HG03342 (cell line): ENCODE measurements around the gene VPS39.

Source experiments
- ATAC-seq: cut with Tn5 transposase; IDR thresholded peaks from one replicate; pipeline ENCODE4 v1.9.1; 2021; ENCODE audit warnings: mild to moderate bottlenecking, moderate library complexity; ENCODE audit not compliant: unreplicated experiment

VPS39 gene

DNA sequence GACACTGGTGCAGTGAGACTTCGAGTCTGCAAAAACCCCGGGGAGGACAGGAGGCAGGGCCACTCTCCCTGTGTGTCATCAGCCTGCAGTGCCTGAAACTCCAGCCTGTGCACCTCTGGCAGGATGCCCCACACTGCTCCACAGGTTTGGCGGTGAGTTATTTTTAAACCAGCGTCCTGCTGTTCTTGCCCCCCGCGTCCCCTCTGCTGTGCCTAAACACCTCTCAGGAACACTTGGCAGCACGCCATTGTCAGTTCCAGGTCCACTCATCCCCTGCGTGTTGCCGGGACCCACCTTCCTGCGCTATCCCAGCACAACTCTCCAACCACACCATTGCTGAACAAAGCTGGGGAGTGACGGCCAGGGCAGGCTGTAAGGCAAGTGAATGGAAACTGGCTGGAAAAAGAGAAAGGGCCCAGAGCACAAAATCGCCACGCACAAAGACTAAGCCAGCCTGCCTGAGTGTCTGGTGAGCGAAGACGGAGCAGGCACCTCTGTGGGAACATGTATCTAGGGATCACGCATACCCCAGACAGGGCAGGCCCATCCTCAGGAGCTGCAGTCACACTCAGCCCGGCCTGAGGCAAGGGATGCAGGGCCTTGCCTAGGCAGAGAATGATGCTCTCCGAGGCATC lies 48.6 kb downstream of the VPS39 start:
- no peak for ATAC-seq

DNA sequence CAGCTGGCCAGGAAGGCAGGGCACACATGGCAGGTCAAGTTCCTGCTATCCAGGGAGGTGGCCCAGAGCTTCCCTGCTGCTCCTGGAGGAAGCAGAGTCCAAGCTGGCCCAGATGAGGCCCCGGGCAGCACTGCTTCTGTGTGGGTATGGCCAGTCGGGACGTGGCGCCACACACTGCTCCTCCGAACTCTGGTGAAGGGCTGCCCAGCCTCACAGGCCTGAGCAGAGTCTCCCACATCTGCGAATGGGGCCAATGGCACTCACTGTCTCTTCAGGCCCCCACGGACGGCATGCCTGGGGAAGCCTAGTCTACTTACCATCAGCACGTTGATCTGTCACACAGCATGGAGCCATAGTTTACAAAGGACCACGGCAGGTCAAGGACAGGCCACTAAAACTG lies 49.2 kb downstream of the VPS39 start:
- ATAC-seq = no peak

DNA sequence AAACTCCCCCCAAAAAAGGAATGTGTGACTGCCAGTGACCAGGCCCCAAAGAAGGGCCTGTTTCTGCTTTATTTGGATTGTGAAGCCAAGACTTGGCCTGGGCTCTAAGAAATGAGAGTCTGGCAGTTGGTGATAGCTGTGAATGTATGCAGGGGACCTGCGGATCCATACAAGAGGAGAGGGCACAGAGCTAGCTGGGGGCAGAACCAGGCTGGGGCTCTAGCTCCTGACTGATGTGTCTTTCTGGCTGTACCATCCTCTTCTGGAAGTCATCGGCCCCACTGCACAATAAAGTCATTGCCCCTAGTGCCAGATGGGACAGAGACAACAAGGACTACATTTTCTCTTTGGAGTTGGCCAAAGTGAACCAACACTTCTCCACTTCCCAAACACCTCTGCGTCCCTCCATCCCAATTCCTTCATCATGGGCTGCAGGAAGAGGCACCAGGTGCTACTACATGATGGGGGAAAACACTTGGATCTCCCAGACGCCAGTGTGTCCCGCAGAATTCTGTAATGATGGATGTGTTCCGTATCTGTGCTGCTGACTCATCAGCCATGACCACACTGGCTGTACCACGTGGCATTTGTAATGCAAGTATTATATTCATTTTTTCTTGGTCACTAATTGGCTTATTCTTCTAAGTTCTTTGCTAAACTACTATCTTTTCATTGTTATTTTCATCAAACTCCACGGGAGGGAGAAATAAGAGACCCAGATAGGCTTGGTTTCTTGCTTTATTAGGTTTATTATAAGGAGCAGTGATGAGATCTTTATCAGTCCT lies 49.9 kb downstream of the VPS39 start:
- ATAC-seq = no peak

DNA sequence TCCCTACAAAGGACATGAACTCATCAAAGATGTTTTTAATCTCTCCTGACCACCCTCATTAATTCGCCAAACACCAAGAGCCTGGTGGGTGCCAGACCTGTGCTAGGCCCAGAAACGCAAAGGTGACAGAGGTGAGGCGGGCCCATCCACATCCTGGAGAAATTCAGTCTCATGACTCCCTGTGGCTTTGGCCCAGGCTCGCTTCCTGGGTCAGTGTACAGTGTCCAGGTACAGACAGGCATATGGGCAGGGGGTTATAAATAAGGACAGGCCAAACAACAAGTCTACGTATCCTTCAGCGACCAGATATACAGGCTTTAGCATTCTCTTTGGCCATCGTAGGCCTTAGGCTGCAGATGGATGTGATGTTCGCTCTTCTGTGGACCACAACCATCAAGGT lies 50.7 kb downstream of the VPS39 start:
- ATAC-seq = no peak

DNA sequence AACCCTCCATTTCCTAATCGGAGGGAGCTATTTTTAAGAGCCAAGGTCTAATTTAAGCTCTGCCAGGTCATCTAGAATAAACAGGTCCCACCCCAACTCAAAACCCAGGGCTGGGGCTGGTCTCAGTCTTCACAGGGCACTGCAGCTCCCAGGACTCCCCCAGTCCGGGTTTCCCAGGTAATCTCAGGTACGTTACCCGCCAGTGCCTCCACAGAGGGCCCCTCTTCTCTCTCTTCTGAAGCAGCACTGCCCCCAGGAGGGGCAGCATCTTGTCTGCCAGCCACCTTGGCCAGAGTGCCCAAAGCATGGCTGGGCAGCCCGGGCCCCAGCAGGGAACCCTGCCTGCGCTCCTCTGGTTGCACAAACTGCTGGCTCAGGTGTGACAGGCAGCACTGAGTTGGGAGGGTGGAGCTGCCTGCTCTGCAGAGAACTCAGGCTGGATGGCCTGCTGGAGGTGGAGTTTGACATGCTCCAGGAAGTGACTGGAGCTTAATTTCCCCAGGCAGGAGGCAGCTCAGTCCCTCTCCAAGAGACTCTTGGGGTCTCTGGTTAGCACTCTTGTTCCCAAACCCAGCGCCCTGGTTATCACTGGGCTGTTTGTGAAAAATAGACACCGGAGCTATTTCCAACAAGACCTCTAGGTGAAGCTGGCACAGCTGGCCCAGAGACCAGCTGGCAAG lies 51.7 kb downstream of the VPS39 start, which contains the start of gene PLA2G4F:
PLA2G4F (minus strand) TSS at position 394 of the 680 bp plus-strand sequence; CDS start at position 307, 87 bp downstream.
- no peak for ATAC-seq

DNA sequence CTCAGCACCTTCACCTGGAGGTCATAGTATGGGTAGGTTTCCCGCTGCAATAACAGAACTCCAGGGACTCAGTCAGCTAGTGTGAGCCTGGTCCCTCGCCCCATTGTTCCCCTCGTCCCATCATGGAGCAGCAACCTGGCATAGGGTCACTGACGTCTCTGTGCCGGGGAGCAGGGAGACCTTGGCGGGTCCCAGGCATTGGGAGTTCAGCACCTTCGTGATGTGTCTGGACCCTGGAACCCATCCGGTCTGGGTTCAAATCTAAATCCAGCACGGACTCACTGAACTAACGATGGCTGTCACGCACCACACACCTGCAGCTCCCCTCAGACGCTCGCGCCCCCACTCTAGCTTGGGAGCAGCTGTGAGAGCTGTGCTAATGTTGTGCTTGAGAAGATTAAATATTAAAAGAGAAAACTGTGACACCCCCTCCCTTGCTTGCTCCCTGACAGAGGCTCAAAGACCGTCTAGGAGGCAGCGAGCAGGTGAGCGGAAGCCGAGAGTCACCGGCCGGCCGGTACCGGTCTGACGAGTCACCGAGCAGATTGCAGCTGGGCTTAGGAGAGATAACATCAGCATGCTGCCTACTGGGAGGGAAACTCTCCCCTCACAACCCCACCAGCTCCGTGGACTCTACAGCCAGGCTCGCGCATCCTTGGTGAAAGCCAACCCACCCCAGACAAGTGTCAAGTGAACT lies 52.4 kb downstream of the VPS39 start:
- ATAC-seq = no peak

DNA sequence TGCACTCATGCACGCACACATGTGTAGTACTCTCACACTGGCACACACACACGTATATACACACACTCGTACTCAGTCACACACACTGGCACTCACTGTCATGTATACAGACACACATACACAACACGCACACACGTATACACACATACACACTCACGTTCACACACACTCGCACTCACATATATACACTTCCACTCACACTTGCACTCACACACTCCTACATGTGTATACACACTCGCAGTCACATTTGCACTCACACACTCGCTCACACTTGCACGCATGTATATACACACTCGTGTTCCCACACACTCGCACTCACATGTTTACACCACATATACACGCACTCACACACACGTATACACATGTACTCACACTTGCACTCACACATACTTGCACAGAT lies 53.1 kb downstream of the VPS39 start:
- ATAC-seq = no peak

DNA sequence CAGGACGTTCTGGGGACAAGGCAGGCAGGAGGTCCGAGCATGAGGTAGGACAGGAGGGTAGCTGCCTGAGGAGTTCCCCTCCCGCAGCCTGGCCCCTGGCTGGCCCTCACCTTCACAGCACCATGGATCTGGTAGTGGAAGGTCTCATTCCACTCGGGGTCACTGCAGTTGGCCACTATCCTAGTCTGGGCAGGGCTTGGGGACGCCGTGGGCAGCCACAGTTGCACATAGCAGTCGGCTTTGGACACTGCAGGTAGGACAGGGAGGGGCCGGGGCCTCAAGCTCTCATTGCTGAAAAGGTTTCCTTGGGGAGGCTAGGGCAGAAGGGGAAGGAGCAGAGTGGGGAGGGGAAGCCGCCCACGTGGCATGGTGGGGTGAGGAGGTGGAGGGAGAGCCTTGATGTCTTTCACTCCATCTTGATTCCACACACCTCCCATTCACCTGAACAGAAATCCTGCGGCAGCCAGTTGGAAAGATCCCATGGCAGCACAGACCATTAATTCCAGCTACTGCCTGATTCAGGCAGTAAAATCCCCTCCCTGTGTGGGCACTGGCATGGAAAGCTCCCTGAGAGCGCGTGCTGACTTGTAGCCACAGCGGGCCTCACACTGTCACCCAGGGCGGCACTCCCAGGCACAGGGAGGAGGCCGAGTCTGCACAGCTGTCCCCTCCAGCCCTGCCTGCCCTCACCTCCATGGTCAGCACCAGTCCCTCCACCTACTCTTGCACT lies 53.7 kb downstream of the VPS39 start:
- ATAC-seq = no peak

DNA sequence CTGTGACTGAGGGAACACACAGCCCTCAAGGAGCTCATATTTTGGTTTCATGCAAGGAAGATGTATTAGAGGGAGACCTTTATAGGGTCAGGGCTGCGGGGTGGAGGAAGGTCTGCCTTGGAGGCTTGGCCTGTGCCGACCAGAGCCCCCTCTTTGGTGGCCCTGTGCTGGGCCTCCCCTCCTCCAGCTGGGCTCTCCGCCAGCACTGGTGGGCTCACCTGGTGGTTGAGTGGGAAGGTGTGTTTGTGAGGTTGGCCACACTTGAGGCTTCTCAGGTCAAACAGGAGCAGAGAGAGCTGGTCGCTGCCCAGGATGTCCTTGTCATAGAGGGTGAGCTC lies 54.3 kb downstream of the VPS39 start:
- no peak for ATAC-seq

DNA sequence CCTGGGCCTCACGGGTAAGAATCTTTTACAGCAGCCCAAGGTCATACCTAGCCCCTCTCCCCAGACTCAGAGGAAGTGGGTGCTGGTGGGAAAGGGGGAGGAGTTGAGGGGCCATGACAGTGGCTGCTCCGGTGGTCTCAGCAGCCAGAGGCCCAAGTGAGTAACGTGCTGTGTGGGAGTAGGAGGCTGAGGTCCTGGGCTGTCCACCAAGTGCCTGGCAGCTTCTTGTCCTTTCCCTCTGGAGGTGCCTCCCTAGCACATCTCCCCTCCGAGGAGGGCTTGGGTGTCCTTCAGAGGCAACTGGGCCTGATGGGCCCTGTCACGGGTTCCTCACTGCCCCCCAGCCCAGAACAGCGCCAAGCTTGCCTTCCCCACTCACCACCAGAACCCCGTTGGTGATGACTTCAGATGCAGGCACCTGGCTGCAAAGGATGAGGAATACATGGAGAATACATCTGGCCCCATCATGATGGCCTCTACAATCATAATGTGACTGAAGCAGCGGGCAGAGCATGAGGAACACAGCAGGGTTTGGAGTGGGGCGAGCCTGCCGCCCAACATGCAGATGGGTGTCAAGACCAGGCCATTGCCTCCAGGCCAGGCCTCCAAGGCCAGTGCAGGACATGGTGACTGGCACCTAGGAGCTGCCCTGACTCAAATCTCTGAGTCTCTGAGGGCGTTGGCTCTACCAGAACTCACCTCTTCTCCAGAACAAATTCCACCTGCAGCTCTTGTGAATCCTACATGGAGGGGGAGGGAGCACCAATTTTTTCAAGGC lies 55.0 kb downstream of the VPS39 start:
- no peak for ATAC-seq

DNA sequence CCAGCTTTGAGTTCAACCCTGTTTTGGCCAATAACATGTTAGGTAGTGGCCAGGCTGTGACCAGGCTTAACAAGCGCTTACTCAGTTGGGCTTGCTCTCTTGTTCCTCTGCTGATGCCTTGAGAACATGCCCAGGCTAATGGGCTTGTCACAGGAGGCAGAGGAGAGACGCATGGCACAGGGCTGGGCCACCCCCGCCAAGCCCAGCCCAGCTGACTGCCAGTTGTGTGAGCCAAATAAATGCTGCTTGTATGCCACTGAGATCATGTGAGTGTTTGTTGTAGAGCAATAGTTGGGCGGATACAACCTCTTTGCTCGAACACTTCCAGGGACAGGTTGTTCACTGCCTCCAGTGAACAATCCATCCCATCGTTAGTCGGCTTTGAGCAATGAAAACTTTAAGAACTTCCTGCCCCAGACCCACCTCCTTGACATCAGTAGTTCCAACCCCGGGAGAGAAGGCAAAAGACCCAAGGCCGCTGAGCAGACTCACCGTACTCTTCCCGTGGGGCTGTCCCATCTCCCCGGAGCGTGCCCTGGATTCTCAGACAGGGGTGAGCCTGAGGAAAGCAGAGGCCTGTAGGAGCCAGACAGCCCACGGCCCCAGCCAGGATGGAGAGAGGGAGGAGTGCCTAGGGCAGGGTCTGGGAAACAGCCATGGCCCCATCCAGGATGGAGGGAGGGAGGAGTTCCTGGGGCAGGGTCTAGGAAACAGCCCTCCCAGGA lies 55.7 kb downstream of the VPS39 start:
- ATAC-seq = no peak

DNA sequence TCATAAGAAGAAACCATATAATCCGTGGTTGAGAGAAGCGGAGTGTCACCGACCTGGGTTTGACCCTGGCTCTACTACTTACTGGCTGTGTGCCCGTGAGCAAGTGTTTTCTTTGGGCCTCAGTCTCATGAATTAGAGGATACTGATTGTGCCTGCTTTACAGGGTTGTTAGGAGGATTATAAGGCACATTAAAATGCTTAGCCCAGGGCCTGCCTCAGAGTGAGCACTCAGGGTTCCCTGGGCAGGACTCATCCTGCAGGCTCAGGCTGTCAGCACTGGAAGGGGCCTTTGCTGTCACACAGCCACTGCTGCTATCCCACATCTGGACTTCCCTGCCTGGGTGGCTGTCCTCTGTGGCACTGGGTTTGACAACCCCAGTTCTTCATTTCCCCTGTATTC lies 56.4 kb downstream of the VPS39 start:
- ATAC-seq = no peak

DNA sequence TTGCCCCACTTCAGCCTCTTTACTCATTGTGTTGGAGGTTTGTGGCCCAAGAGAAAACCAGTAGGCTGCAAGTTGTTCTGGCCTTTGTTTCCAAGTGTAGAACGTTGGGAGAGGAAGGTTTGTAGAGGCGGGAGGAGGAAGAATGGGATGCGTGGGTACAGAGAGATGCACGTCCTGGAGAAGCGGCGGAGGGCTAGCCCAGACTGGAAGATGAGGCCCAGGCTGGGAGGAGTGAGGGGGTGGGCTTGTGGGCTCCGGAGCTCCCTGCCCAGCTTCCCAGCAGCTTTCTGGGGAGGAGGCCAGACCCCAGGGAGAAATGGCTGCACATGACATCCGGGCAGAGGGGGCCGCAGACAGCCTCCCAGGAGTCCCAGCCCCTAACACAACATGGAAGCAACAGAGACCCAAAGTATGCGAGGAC lies 57.0 kb downstream of the VPS39 start:
- no peak for ATAC-seq

DNA sequence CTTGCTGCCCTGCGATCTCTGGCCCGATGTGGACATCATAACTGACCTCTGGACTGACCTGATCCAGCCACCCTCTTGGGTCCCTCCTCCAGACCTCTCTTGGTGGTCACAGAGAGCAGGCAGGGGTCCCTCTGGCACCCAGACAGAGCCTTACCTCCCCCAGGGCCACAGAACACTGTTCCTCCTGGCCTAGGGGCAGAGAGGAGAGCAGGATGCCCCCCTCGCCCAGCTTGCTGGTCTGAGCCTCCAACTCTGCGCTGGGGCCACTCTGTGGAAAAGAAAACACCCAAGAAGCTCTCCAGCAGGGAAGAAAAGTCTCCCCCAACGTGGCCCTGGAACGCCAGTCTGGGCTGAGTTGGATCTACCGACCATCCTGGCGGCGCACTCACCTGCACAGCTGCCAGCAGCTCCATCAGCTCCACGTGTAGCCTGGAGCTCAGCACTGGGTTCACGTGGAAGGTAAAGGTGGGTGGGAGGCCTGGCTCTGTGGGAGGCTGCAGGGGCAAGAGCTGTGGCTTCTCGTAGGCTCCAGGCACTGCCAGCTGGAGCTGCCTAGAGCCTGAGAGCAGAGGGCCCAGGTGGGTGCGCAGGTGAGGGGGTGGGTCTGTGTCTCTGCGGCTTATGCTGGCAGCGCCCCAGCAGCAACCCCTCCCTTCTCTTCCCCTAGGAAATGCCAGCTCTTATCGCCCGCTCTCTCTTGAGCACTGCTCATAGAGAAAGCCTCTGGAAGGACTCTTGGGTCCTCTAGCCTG lies 57.7 kb downstream of the VPS39 start:
- no peak for ATAC-seq

DNA sequence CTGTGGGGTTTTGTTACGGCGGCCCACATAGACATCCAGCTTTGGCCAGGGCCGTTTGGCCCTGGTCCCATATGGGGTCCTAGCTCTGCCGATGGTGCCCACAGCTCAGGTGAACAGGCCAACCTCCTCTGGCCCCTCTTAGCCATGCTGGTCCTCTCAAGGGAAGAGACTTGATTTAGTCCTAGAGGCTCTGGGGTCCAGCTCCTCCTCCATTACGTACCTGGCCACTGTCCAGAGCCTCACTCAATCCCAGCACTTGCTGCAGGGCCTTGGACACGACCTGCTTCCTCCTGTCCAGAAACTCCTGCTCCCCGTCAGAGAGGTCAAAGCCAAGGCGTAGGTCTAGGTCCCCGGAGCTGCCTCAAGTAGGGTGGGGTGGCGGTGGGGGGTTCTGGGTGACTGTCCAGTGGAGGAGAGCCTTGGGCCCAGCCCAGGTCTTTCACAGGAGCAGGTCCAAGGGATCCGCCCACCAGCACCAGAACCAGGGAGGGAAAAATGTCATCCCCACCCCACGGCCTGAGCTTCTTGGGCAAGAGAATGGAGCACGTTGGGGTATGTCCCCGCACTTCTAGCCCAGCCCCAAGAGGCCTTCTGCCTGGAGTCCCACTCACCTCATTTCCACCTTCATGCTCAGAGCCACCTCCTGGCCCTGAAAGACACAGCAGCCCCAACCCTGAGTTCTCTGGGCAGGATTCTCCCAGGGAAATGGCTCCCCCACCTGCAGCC lies 58.4 kb downstream of the VPS39 start:
- no peak for ATAC-seq

DNA sequence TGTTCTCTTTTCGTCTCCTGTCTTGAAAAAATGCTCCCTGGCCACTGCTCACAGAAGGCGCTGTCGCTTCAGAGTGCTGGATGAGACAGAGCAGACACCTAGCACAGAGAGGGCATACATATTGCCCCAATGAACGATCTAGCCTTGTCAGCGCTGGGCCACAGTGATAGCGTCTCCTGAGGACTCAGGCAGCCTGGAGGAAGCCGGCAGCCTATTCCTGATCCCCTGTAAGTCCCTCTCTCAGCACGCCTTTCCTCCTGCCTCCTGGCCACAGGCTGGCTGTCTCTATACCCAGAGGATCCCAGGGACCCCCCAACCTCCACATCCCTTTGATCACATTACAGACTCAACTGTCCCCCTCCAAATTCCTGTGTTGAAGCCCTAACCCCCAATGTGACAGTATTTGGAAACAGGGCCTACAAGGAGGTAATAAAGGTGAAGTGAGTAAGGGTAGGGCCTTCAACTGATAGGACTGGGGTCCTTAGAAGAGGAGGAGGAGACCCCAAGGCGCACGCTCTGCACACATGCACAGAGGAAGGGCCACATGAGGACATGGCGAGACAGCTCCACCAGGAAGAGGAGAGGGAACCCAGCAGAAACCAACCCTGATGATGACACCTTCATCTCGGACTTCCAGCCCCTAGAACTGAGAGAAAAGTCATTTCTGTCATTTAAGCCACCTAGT lies 59.2 kb downstream of the VPS39 start:
- no peak for ATAC-seq

DNA sequence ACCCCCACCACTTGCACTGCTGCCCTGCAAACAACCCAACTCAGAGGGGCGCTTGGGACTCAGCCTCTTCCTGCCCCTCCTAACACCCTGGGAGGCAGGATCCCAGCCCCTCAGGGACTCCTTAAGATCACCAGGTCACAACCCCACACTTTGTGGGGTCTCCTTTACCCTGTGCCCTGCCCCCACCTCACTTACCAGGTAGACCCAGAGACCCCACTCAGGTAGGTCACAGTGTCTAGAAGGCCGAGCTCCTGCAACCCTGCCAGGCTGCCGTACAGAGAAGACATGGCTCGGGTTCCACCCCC lies 60.7 kb downstream of the VPS39 start:
- ATAC-seq = no peak
